ENCODE results near the gene PTP4A2.

Gene PTP4A2

GRCh38 chr1:31891280-31891679 lies 46.9 kb downstream of the PTP4A2 start:
- DNase-seq = no peak

- DNase-seq = no peak
Measured at GRCh38 chr1:31888291-31888690, 49.9 kb downstream of the PTP4A2 start.

GRCh38 chr1:31886866-31887265 lies 51.3 kb downstream of the PTP4A2 start:
- DNase-seq = no peak

GRCh38 chr1:31885851-31886250 lies 52.3 kb downstream of the PTP4A2 start:
- DNase-seq = no peak

- DNase-seq = no peak
Measured at GRCh38 chr1:31883357-31883942, 54.7 kb downstream of the PTP4A2 start.

- no peak for DNase-seq
Measured at GRCh38 chr1:31881688-31882000, 56.5 kb downstream of the PTP4A2 start.

- no peak for DNase-seq
Measured at GRCh38 chr1:31880957-31881687, 57.0 kb downstream of the PTP4A2 start.

GRCh38 chr1:31879981-31880608 lies 58.1 kb downstream of the PTP4A2 start:
- no peak for DNase-seq

- DNase-seq = no peak
Measured at GRCh38 chr1:31878058-31878457, 60.1 kb downstream of the PTP4A2 start.

- DNase-seq = no peak
Measured at GRCh38 chr1:31877544-31877943, 60.6 kb downstream of the PTP4A2 start.

- DNase-seq = no peak
Measured at GRCh38 chr1:31875636-31876236, 62.4 kb downstream of the PTP4A2 start.

GRCh38 chr1:31874942-31875341 lies 63.2 kb downstream of the PTP4A2 start:
- no peak for DNase-seq

GRCh38 chr1:31872658-31873636 lies 65.2 kb downstream of the PTP4A2 start:
- no peak for DNase-seq

- no peak for DNase-seq
Measured at GRCh38 chr1:31871703-31872102, 66.5 kb downstream of the PTP4A2 start.

GRCh38 chr1:31870086-31870736 lies 68.0 kb downstream of the PTP4A2 start:
- no peak for DNase-seq

- peak in 2 of 58 donors; percentile 9 to 13 for DNase-seq
Measured at GRCh38 chr1:31869449-31869848, 68.7 kb downstream of the PTP4A2 start.

- no peak for DNase-seq
Measured at GRCh38 chr1:31868862-31869261, 69.3 kb downstream of the PTP4A2 start.

- no peak for DNase-seq
Measured at GRCh38 chr1:31867546-31867945, 70.6 kb downstream of the PTP4A2 start.

- DNase-seq = no peak
Measured at GRCh38 chr1:31866450-31867032, 71.6 kb downstream of the PTP4A2 start.

GRCh38 chr1:31865728-31866449 lies 72.3 kb downstream of the PTP4A2 start:
- DNase-seq = no peak
